K562 (cell line): ENCODE results near the gene SDSL. TPM values are rescaled to one million over a fixed set of nuclear protein-coding genes. Genes with fewer than 3 reads are reported as not detected.
A peak's percentile ranks its signal among the peaks of the same experiment; 100 is the strongest.

Experiments used
- ATAC-seq: fragments of 200-7000 bp; cut with Tn5 transposase; 3 replicates; pipeline ENCODE4 v1.9.1; 2020; ENCODE audit warnings: moderate library complexity
- BruUV-seq: library from RNA; stranded (reverse); fragments of 400-500 nt; replicated peaks from 2 replicates; lab custom pipeline; 2021; lab: Mats Ljungman, UMichigan
- CTCF ChIA-PET: fragments of 300-600 bp; formaldehyde crosslinking; extraction: SDS; loops from one replicate; lab custom pipeline; 2021; ENCODE audit warnings: low intra/inter-chr PET ratio; lab: Yijun Ruan, JAX
- POLR2A ChIA-PET: fragments of 300-600, 350-650 bp; sonication (Branson Sonifier 250); formaldehyde crosslinking; extraction: SDS; loops from one replicate; lab custom pipeline; 2021; ENCODE audit warnings: antibody characterized with exemption, inconsistent platforms; lab: Yijun Ruan, JAX
- DNase-seq, 4 experiments: peaks; one replicate each; pipeline versions ENCODE4 v3.0.0 to v3.0.0-alpha.2; 2011 to 2018; ENCODE audit warnings: low spot score in 3 of 4, mixed read lengths in 3 of 4; ENCODE audit errors: extremely low read depth in 1 of 4
- FAIRE-seq: peaks from 2 replicates; lab custom pipeline; 2011; peaks lifted over from hg19 to GRCh38; lab: Jason Lieb, UNC
- H2AFZ ChIP-seq: 2 replicates; pipeline ENCODE4 v1.6.0; 2011; ENCODE audit warnings: low read depth, low read length, control low read depth, inconsistent platforms
- H3K27ac ChIP-seq: fragments of 200-600 bp; 3 replicates; pipeline ENCODE4 v1.8.0; 2011; ENCODE audit warnings: low read depth, mild to moderate bottlenecking, control low read depth, inconsistent platforms, low read length, moderate library complexity, mixed read lengths; ENCODE audit errors: extremely low read depth
- H3K27me3 ChIP-seq, 2 experiments: fragments of 300-600 bp in 1 of 2; 2 replicates in 1 of 2; 3 replicates in 1 of 2; pipeline versions ENCODE4 v1.6.0 to v1.8.0; 2011; ENCODE audit warnings: inconsistent platforms in 2 of 2, low read length in 2 of 2, mild to moderate bottlenecking in 1 of 2, mixed read lengths in 1 of 2, moderate library complexity in 1 of 2; ENCODE audit not compliant: control insufficient read depth in 2 of 2, insufficient read depth in 2 of 2
- H3K36me3 ChIP-seq: fragments of 300-600 bp; 3 replicates; pipeline ENCODE4 v1.8.0; 2011; ENCODE audit warnings: mild to moderate bottlenecking, low read length, inconsistent platforms; ENCODE audit not compliant: control insufficient read depth, insufficient read depth
- H3K4me1 ChIP-seq, 2 experiments: fragments of 200-600 bp in 1 of 2; replicated peaks in 1 of 2; 2 replicates in 1 of 2; 3 replicates in 1 of 2; pipeline versions ENCODE4 v1.5.1 to v1.8.0; 2011; ENCODE audit warnings: inconsistent platforms in 2 of 2, low read length in 2 of 2, mild to moderate bottlenecking in 1 of 2, mixed read lengths in 1 of 2, moderate library complexity in 1 of 2; ENCODE audit not compliant: control insufficient read depth in 2 of 2, insufficient read depth in 2 of 2
- H3K4me2 ChIP-seq: 2 replicates; pipeline ENCODE4 v1.6.1; 2011; ENCODE audit warnings: low read length, control low read depth, inconsistent platforms, mixed read lengths; ENCODE audit not compliant: insufficient read depth
- H3K4me3 ChIP-seq: fragments of 200-600 bp; sonication (generic), shearing (Covaris generic); 2 replicates; pipeline ENCODE4 v1.5.1; 2016; ENCODE audit warnings: control low read depth, inconsistent platforms
- H3K79me2 ChIP-seq: fragments of 200-600 bp; 3 replicates; pipeline ENCODE4 v1.8.0; 2011; ENCODE audit warnings: low read length, inconsistent platforms; ENCODE audit not compliant: control insufficient read depth, insufficient read depth
- H3K9ac ChIP-seq, 2 experiments: 2 replicates each; pipeline versions ENCODE4 v1.6.0 to v1.6.1; 2011; ENCODE audit warnings: low read depth in 2 of 2, low read length in 2 of 2, control low read depth in 1 of 2, inconsistent platforms in 1 of 2, mild to moderate bottlenecking in 1 of 2, mixed read lengths in 1 of 2; ENCODE audit not compliant: insufficient read depth in 1 of 2
- H3K9me1 ChIP-seq: one replicate; pipeline ENCODE4 v1.6.0; 2011; ENCODE audit warnings: inconsistent platforms, mild to moderate bottlenecking, low read length, moderate library complexity; ENCODE audit not compliant: control insufficient read depth, insufficient read depth
- H3K9me3 ChIP-seq: replicated peaks from 2 replicates; pipeline ENCODE4 v1.5.1; 2011; ENCODE audit warnings: low read depth, low read length, inconsistent platforms; ENCODE audit not compliant: control insufficient read depth, insufficient read depth
- H4K20me1 ChIP-seq: replicated peaks from 2 replicates; pipeline ENCODE4 v1.6.1; 2011; ENCODE audit warnings: low read length, inconsistent platforms, mixed read lengths; ENCODE audit not compliant: control insufficient read depth, insufficient read depth
- BCOR ChIP-seq: fragments of 450-650 bp; IDR thresholded peaks from 2 replicates; pipeline ENCODE4 v1.6.1; 2016
- BRCA1 ChIP-seq, 2 experiments: fragments of 450-650 bp in 1 of 2; sonication (generic) in 1 of 2; formaldehyde crosslinking in 1 of 2; IDR thresholded peaks; 2 replicates each; pipeline versions ENCODE4 v1.5.0 to v1.6.1; 2017 to 2020; ENCODE audit warnings: mild to moderate bottlenecking in 1 of 2, missing genetic modification reagents in 1 of 2
- DIDO1 ChIP-seq: fragments of 450-650 bp; IDR thresholded peaks from 2 replicates; pipeline ENCODE4 v1.6.1; 2016; ENCODE audit warnings: low read depth, missing biosample characterization, missing genetic modification characterization
- GTF2A2 ChIP-seq: IDR thresholded peaks from 2 replicates; pipeline ENCODE4 v1.6.1; 2016; ENCODE audit warnings: mild to moderate bottlenecking, missing genetic modification characterization, missing compliant biosample characterization
- GTF2E2 ChIP-seq: fragments of 200-800 bp; sonication (Bioruptor generic); IDR thresholded peaks from 2 replicates; pipeline ENCODE4 v1.6.1; 2016; ENCODE audit warnings: missing genetic modification characterization, missing compliant biosample characterization
- KDM1A ChIP-seq, 2 experiments: fragments of 450-650 bp; IDR thresholded peaks; 2 replicates each; pipeline ENCODE4 v1.6.1; 2016; ENCODE audit warnings: mild to moderate bottlenecking in 2 of 2
- NELFE ChIP-seq: IDR thresholded peaks from 2 replicates; pipeline ENCODE4 v1.6.1; 2011; ENCODE audit warnings: mild to moderate bottlenecking; ENCODE audit not compliant: insufficient read depth, insufficient read length
- NKRF ChIP-seq: fragments of 450-650 bp; IDR thresholded peaks from 2 replicates; pipeline ENCODE4 v1.6.1; 2016; ENCODE audit warnings: borderline replicate concordance
- NR2F6 ChIP-seq: fragments of 450-650 bp; formaldehyde crosslinking; IDR thresholded peaks from 2 replicates; pipeline ENCODE4 v1.4.0; 2020; ENCODE audit warnings: mild to moderate bottlenecking
- PURB ChIP-seq: sonication (generic); formaldehyde crosslinking; IDR thresholded peaks from 2 replicates; pipeline ENCODE4 v1.9.0; 2021; ENCODE audit warnings: low read depth, mild to moderate bottlenecking, missing genetic modification reagents
- RAD51 ChIP-seq: fragments of 450-650 bp; IDR thresholded peaks from 2 replicates; pipeline ENCODE4 v1.7.1; 2016; ENCODE audit warnings: low read depth, mild to moderate bottlenecking, borderline replicate concordance
- SMARCA5 ChIP-seq: fragments of 450-650 bp; IDR thresholded peaks from 2 replicates; pipeline ENCODE4 v1.6.1; 2016
- WGBS: fragments of 100-300 bp; shearing (Covaris generic); methylation state at CpG from one replicate; pipeline ENCODE4 v1.1.6; 2016; ENCODE audit warnings: low coverage, mixed read lengths; ENCODE audit not compliant: insufficient coverage; ENCODE audit errors: missing lambda C conversion rate; 5-methylcytosine and 5-hydroxymethylcytosine counted together
- in situ Hi-C: fragments of 300-500 bp; cut with MboI; formaldehyde crosslinking; loops from 4 replicates; pipeline ENCODE4 v1.15.0; 2018; ENCODE audit warnings: inconsistent platforms, mixed read lengths
- intact Hi-C: fragments of 100-400 bp; cut with micrococcal nuclease; formaldehyde crosslinking; loops from 2 replicates; pipeline ENCODE4 v1.14.2; 2022
- polyA plus RNA-seq, 8 experiments: library from polyadenylated mRNA; depleted of rRNA in 4 of 8; stranded (reverse) in 5 of 8; unstranded in 3 of 8; fragments of >200 nt; fragmentation: Nextera tagmentation in 2 of 8; fragmentation: Illumina TruSeq in 1 of 8; extraction: Ambion mirVana in 2 of 8; extraction: Trizol in 1 of 8; gene quantifications; 2 replicates each; pipeline versions ENCODE4 v1.2.1 to v1.2.3, GENCODE V29; 2011 to 2014; ENCODE audit warnings: inconsistent platforms in 1 of 8, missing spikeins in 1 of 8
- total RNA-seq, 7 experiments: library from RNA; depleted of rRNA in 6 of 7; stranded (reverse); fragments of >200 nt in 6 of 7; fragmentation: Illumina TruSeq in 2 of 7; extraction: Trizol in 2 of 7; gene quantifications; 2 replicates each; pipeline versions ENCODE4 v1.2.1 to v1.2.3, GENCODE V29; 2011 to 2021; ENCODE audit warnings: low replicate concordance in 1 of 7
- TF ChIP-seq, protein P1 (sequence below): conservative IDR thresholded peaks from 2 replicates; pipeline ENCODE4 v1.6.1; 2011; ENCODE audit warnings: low read depth, mild to moderate bottlenecking, low read length; ENCODE audit not compliant: control insufficient read depth

SDSL gene
- total and polyA plus RNA-seq, 9 of the 15 experiments (the other 6 are each of a cell fraction or from before 2014, with no cell fraction given): 0.31 to 11.0 (median 7.4) TPM

DNA sequence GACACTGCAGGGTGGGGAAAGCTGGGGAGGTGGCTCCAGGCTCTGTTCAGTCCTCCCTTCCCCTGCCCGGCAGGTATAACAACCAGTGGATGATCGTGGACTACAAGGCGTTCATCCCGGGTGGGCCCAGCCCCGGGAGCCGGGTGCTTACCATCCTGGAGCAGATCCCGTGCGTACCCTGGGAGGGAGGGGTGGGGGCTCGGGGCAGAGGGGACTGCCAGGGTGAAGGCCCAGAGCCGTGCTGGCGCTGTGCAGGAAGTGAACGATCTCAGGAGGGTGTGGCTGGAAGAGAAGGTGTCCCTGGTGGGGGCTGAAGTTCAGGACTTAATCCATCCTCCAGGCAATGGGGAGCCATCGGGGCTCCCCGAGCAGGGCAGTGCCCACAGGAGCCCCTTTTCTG lies 37.4 kb upstream of the SDSL start:
- Histone ChIP-seq H3K9ac (no peak overlapping the region), H3K27me3 (no peaks in the 10 kb centered on the region), H3K4me2 (no peak overlapping the region), H2AFZ (no peak overlapping the region), H3K79me2 (no peaks in the 10 kb centered on the region), H3K36me3 (peaks cover 61% of the 10 kb centered on the region; the same call in 2 of the 3 replicates), H3K9me3 (no peaks in the 10 kb centered on the region), H3K9me1 (no peaks in the 10 kb centered on the region), H3K27ac (no peak overlapping the region), H4K20me1 (no peaks in the 10 kb centered on the region), H3K4me3 (no peak overlapping the region), H3K4me1 (peaks cover 0 to 8% of the 10 kb centered on the region in 2 experiments; a peak in 1 of 5 replicates)
- ChIA-PET POLR2A (no interaction called here), CTCF (no interaction called here)
- WGBS: 98% methylated on average over 9 of the region's 14 CpGs
- DNase-seq (no peak), ATAC-seq (no peak), FAIRE-seq (no peak)
- in situ Hi-C loops: no loop called here
- intact Hi-C loops: no loop called here
- no TSS peak for BruUV-seq
- TF ChIP-seq NELFE: no peak

GRCh38 chr12:113385282-113385882 lies 36.8 kb upstream of the SDSL start:
- no TSS peak for BruUV-seq
- intact Hi-C loops (no loop called here), in situ Hi-C loops (no loop called here)
- ChIA-PET POLR2A (no interaction called here), CTCF (no interaction called here)
- DNase-seq (no peak), ATAC-seq (no peak), FAIRE-seq (no peak)
- Histone ChIP-seq H3K27me3 (no peaks in the 10 kb centered on the region), H3K4me1 (peaks cover 0 to 8% of the 10 kb centered on the region in 2 experiments; a peak in 1 of 5 replicates), H3K9me3 (no peaks in the 10 kb centered on the region), H3K4me3 (no peak overlapping the region), H2AFZ (no peak overlapping the region), H3K4me2 (no peak overlapping the region), H3K27ac (no peak overlapping the region), H3K9me1 (no peaks in the 10 kb centered on the region), H3K9ac (no peak overlapping the region; a peak in 1 of 4 replicates), H3K79me2 (no peaks in the 10 kb centered on the region), H4K20me1 (no peaks in the 10 kb centered on the region), H3K36me3 (peaks cover 63% of the 10 kb centered on the region; the same call in 2 of the 3 replicates)
- 90% methylated on average over 4 of the region's 6 CpGs for whole genome bisulfite sequencing
- TF ChIP-seq, protein P1, sequence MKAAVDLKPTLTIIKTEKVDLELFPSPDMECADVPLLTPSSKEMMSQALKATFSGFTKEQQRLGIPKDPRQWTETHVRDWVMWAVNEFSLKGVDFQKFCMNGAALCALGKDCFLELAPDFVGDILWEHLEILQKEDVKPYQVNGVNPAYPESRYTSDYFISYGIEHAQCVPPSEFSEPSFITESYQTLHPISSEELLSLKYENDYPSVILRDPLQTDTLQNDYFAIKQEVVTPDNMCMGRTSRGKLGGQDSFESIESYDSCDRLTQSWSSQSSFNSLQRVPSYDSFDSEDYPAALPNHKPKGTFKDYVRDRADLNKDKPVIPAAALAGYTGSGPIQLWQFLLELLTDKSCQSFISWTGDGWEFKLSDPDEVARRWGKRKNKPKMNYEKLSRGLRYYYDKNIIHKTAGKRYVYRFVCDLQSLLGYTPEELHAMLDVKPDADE: no peak
- TF ChIP-seq RAD51 (no peak), GTF2E2 (tag) (no peak), SMARCA5 (0 out of 2 replicates have a peak, but pooled peaks have one; percentile 41), NR2F6 (CRISPR knock-in tag) (no peak), BRCA1 (IDR thresholded peaks at IDR 0.05) (no peak), BRCA1 (CRISPR knock-in tag; IDR thresholded peaks at IDR 0.05) (no peak), BCOR (peak; percentile 59), GTF2A2 (tag) (no peak), DIDO1 (tag) (no peak), PURB (CRISPR knock-in tag) (no peak), NKRF (no peak), KDM1A (IDR thresholded peaks at IDR 0.05) (peak in 1 of 2 experiments; percentile 49; a peak in 1 of 4 replicates)
